Stromal cell of bone marrow (primary cell): ENCODE data around the gene TPH1.
A peak's percentile ranks its signal among the peaks of the same experiment; 100 is the strongest.
"Not testable (repeated sequence)": the region's sequence is repeated elsewhere in the genome, so short reads cannot be mapped to it uniquely, and the experiment has no call there.

ENCODE experiments used
- DNase-seq: peaks from one replicate; pipeline ENCODE4 v3.0.0-alpha.2; 2012; ENCODE audit warnings: low read depth

The TPH1 gene

DNA sequence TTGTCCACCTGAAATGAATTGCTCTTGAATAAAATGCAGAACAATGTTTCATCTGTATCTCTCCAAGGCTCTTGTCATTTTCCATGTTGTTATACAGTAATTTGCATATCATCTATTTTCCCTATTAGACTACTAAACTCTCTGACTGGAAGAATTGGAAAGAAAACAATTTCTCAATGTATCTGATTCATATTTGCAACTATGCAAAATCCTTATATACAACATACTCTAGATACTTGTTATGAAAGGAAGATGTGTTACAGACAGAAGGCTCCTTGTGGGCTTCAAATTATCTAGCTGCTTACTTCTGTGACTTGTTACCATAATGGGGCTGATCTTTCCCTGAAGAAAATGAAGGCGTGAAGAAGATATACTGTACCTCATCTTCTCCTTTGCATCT, 23.6 kb downstream of the TPH1 start:
- no peak for DNase-seq

DNA sequence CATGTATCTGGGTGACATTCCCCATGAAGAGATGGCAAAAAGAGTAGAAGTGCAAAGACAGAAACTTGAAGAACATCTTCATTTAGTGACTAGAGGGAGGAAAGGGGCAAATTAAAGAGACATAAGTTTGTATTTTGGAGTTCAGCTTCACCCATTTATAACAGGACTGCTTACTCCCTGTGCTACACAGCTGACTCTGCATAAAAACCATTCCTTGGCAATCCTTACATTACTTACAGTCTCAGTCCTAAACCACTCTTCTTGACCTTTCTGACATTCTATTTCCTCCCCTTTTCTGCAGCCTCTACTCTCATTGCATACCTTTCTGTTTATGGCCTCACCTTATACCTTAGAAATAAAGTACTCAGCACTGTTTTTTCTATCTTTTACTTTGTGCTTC, 26.4 kb downstream of the TPH1 start:
- DNase-seq = no peak

DNA sequence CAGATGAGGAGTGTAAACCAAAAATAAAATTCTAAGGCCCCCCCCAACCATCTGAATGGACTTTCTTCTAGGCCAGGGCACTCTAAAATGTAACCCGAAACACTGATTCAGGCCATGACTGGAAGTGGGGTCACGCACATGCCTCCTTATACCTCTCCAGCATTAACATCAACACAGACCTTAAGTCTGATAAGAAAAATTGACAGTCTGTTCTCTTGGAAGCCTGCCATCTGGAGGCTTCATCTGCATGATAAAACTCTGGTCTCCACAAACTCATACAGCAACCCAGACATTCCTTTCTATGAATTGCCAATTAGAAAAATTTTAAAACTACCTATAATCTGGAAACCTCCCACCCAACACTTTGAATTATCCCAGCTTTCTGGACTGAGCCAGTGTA, 29.3 kb downstream of the TPH1 start:
- DNase-seq = no peak

DNA sequence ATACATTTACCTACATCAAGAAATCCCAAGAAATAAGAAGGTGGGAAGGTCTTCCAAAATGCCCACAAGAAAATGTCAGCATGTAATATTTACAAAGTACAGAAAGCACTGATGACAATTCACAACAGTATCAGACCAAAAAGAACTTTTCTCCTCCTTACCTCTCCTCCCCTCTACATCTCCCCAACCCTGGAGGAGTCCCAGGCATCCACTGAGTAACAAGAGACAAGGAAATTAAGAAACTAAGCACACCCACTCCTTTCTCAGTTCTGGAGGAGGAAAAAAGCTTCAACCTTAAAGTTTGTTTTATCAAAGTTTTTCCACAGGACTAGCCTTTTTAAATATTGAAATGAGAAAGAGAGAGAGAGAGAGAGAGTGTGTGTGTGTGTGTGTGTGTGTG, 31.2 kb downstream of the TPH1 start:
- no peak for DNase-seq

DNA sequence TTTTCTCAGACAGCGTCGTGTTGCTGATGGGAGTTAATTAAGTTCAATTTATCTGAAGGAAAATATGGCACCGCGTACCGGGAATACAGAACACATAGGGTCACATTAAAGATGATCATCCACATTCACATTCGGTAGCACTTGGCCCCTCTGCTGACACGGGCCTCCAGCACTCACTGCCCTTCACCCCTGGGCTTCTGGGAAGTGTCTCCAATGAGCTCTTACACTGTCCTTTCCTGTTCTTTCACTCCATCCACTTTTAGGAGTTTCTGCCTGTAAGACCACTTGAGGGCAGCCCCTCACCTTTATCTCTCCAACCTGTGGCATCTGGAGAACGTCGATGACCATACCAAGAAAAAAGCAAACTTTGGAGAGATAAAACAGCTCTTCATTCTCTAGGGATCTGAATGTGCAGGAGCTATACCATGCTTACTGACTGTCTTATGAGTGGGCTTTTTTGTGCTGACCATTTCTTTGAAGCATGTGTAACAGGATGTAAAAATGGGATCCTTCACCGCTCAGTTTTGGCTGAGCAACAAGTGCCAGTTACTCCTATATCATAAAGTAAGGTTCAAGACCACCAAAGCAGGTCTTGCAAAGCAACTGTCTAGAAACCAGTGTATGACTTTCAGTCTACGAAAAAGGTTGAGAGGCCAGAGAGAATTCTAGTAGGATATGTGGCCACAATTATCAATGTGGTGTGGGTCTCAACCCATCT, 32.1 kb downstream of the TPH1 start:
- DNase-seq = no peak

DNA sequence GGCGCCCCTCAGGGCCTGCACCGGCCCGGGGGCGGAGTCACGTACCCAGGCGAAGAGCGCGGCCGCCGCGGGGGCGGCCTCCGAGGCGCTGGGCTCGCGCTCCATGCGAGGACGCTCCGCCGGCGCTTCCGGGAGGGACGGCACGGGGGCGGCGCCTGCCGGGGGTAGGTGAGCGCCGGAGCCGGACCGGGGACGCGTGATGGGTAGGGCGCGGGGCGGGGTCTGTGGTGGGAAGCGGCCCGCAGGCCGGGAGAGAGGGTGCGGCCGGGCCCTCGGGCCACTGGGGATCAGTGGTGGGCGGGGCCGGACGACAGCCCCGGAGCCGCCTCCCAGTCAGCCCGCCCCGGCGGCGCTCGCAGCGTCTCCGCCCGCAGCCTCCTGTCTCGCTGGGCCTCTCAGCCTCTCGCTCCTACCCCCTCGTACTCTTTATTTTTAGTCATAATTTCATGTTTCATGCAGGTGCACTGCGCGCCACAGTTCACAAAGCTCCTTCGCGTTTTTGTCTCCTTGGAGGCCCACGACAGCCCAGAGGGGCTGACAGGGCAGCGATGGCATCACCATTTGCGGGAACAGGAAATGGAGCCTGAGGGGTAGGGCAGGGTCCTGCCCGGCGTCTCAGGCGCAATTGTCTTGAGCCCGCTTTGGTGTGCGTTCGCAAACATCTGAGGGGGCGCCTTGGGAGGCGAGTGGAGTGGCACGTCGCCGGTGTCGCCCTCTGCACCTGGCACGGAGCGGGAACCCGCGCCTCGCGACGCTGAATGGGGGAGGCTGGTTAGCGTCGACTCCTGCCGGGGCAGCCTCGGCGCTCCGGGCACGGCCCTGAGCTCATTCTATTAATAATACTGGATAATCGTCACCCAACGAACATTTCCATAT, 32.9 kb downstream of the TPH1 start, which contains the start of gene SERGEF:
SERGEF (minus strand) TSS at position 142 of the 876 bp plus-strand sequence; CDS start at position 105, 37 bp downstream.
- DNase-seq = peak; percentile 63

DNA sequence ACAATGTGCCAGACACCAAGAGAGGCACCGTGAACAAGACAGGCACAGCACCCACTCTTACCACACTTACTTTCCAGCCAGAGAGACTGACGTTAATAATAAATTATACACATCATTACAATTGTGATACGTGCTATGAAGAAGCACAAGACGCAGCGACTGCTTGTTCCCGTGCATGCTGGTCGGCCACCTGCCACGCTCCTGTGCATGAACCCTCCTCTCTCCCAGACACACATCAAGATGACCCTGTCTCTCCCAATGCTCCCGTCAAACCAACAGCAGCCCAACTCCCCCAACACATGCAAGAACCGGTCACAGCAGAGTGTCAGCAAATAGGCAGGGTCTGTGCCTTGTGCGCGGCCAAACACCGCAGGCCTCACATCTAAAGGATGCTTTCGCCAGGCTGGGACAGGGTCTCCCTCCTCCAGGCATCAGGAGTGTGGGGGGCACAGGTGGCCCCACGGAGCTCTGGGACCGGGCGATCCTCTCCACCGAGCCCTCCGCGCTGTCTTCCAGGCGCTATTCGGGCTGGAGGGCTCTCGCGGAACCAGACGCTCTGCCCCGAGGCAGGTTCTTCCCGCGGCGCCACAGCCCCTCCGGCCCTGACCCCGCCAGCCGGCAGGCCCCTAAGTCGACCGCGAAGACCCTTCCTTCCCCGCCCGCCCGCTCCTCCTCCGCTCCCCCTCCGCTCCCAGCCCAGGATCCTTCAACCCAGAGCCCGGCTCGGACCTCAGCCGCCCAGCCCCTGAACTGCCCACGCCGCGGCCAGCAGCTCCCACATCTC, 33.8 kb downstream of the TPH1 start:
- DNase-seq = no peak

DNA sequence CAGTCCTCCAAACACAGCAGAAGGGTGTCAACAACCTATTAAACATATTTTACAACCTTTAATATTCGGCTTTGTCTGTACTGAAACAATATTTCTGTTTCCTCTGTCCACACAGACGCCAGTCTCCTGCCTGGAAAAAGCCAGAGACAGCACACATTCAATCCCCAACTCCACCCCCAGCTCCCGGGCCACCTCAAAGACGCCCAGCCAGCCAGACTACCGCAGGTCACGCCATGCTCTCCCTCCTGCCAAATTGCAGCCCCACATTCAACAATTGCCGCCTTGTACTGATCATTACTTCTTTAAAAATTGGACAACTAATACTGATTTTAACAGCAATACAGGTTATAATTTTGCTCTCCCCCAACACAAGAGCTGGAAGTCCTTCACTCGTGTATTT, 34.4 kb downstream of the TPH1 start:
- no peak for DNase-seq

DNA sequence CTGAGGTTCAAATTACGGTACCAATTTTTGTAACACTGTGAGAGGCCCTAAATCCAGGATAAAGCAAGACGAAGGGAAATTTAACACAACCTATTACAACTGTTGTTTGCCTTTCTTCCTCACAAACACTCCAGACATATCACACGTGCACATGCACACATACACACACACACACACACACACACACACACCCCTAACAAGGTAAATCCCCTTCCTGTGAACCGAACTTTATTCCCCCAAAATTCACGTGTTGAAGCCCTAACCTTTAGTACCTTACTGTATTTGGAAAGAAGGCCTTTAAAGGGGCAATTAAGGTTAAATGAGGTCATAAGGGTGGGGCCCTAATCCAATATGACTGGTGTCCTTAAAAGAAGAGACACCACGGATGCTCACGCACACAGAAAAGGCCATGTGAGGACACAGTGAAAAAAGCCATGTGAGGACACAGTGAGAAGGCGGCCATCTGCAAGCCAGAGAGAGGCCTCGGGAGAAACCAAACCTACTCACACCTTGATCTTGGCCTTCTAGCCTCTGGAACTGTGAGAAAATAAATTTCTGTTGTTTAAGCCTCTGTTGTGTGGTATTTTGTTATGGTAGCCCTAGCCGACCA, 35.0 kb downstream of the TPH1 start:
- DNase-seq = no peak

DNA sequence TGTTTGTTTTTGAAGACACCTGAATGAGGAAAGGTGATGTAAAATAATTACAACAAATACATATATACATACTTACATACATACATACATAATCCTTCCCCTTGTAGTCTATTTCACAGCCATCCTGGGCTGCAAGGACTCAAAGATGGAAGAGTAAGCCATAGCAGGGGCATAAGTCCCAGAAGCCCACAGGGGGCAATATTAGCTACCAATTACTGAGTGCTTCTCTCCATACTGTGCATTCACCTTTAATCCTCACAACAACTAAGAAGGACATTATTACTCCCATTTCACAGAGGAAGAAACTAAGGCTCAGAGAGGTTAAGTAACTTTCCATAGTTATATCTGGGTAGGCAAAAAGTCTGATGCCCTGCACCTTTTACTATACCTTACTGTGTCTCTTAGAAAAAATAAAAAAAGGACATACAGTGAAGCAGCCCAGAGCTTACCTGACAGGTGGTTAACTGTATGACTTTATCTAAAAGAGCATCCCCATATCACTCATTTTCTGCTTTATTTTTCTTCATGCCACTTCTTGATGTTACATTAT, 35.9 kb downstream of the TPH1 start:
- no peak for DNase-seq

DNA sequence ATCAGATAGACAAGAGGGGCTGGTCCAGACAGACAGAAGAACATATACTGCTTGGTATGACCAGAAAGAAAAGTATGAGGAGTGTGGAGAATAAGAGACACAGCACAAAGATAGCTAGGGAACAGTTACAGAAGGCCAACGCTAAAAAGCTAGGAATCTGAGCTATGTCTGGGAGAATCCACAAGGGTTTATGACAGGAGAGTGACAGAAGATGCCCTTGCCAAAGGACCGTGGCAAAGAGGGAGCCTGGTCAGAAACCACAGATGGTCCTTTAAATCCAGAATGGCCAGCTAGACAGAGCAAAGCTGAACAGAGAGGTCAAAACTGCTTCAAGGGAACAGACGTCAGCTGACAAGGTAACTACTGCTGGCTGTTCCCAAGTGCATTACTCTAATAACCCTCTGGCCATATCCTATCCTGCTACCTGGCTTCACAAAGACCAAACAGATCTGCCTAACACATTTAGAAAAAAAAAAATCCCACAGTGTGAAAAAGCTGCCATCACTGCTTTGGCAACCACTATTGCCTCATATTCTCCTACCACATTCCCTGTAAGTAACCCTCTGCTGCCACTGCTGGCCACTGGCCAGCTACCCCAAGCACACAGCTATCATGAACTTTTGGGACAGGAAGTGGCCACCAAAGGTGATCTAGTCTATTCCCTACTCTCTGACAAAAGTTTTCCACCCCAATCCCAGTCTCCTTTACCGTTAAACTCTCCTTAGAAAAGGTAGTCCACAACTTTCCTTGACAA, 40.5 kb downstream of the TPH1 start:
- DNase-seq = no peak

DNA sequence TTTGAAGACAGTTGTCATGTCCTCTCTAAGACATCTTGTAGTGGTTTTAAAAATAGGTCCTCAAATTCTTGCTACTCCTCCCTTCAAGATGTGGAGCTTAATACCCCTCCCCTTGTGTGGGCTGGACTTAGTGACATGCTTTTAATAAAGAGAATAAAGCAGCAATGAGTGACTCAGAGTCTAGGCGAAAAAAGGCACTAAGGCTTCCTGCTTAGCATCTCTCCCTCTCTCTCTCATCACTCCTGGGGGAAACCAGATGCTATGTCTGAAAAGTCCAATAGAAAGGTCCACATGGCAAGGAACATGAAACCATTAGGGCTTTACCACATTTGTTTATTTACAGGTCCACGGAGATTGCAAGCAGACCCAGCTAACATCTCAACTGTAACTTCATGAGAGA, 44.9 kb downstream of the TPH1 start:
- DNase-seq = no peak

DNA sequence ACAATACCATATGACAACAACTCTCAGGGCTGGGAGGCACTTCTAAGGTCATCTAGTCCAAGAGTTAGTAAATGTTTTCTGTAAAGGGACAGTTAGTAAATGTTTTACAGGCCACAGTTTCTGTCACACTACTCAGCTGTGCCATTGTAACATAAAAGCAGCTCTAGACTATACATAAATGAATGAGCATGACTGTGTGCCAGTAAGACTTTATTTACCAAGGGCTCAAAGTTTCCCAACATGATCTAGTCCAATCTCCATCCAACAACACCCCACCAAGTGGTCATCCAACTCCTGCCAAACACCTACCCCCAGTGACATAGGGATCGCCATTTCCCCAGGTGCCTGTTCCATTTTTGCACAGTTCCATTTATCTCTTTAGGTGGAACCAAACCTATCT, 45.3 kb downstream of the TPH1 start:
- DNase-seq = no peak

DNA sequence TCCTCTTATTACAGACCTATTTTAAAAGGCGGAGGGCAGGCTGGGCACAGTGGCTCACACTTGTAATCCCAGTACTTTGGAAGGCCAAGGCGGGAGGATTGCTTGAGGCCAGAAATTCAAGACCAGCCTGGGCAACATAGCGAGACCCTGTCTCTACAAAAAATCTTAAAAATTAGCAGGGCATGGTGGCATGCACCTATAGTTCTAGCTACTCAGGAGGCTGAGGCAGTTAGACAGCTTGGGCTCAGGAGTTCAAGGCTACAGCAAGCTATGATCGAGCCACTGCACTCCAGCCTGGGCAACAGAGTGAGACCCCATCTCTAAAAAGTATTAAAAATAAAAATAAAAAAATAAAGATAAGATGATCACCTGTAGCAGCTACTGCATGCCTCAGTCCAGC, 45.9 kb downstream of the TPH1 start:
- DNase-seq = not testable (repeated sequence)
